HL-60 (cell line): ENCODE data around the gene COL6A3.

Source experiments
- CTCF ChIP-seq: IDR thresholded peaks from one replicate; pipeline ENCODE4 v1.5.1; 2011; ENCODE audit warnings: low read length, control low read depth, inconsistent platforms; ENCODE audit not compliant: insufficient read depth
- POLR2AphosphoS5 ChIP-seq: IDR thresholded peaks from 2 replicates; pipeline ENCODE4 v1.6.1; 2012; ENCODE audit warnings: low read depth

GRCh38 chr2:237391140-237391539 is 22.8 kb downstream of the COL6A3 start:
- TF ChIP-seq CTCF (no peak), POLR2AphosphoS5 (no peak)
